ENCODE measurements around the gene UBE2D2. TPM values are rescaled to one million over a fixed set of nuclear protein-coding genes. Genes with fewer than 3 reads are reported as not detected.

Gene UBE2D2
- total RNA-seq, 4 donors from 2014 or later = 55.9 to 63.7 (median 58.5) TPM

DNA sequence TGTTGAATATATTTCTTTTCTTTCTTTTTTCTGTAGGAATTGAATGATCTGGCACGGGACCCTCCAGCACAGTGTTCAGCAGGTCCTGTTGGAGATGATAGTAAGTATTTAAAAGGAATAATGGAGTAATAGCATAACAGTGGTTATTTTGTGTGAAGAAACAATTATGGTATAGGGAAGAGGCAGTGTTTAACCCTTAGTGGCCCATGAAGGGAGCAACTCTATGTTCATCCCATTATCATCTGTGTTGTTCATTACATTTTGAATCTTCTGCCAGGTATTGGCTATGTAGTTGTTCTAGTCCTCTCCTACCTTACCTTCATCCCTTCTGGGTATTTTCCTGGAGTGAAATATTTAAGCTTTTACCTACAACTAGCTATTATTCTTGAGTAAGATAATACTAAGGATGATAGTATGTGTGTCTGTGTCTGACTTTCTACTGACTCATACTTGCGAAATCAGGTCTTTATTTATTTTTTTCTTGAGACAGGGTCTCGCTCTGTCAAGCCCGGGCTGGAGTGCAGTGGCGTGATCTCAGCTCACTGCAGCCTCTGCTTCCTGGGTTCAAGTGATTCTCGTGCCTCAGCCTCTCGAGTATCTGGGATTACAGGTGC is 39.3 kb downstream of the UBE2D2 start:
- TF ChIP-seq, protein P1, sequence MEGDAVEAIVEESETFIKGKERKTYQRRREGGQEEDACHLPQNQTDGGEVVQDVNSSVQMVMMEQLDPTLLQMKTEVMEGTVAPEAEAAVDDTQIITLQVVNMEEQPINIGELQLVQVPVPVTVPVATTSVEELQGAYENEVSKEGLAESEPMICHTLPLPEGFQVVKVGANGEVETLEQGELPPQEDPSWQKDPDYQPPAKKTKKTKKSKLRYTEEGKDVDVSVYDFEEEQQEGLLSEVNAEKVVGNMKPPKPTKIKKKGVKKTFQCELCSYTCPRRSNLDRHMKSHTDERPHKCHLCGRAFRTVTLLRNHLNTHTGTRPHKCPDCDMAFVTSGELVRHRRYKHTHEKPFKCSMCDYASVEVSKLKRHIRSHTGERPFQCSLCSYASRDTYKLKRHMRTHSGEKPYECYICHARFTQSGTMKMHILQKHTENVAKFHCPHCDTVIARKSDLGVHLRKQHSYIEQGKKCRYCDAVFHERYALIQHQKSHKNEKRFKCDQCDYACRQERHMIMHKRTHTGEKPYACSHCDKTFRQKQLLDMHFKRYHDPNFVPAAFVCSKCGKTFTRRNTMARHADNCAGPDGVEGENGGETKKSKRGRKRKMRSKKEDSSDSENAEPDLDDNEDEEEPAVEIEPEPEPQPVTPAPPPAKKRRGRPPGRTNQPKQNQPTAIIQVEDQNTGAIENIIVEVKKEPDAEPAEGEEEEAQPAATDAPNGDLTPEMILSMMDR (IDR thresholded peaks at IDR 0.05; ENCODE audit: low read depth) = no peak

DNA sequence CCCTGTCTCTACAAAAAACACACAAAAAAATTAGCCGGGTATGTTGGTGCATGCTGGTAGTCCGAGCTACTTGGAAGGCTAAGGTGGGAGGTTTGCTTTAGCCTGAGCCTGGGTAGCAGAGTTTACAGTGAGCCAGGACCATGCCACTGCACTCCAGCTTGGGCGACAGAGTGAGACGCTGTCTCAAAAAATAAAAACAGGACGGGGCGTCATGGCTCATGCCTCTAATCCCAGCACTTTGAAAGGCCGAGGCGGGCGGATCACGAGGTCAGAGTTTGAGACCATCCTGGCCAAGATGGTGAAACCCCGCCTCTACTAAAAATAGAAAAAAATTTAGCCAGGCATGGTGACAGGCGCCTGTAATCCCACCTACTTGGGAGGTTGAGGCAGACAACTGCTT is 40.3 kb downstream of the UBE2D2 start:
- TF ChIP-seq, protein P1 (IDR thresholded peaks at IDR 0.05; ENCODE audit: low read depth) = no peak

DNA sequence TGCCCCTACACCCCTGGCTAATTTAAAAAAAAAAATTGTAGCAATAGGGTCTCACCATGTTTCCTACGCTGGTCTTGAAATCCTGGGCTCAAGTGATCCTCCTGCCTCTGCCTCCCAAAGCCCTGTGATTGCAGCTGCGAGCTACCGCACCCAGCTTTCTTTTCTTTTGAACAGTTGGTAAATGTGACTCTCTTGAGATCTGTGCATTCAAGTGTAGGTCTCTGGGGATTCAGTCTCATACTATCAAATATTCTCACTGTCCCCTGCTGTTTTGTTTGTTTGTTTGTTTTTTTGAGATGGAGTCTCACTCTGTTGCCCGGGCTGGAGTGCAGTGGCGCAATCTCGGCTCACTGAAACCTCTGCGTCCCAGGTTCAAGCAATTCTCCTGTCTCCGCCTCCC is 44.7 kb downstream of the UBE2D2 start:
- TF ChIP-seq, protein P1 (IDR thresholded peaks at IDR 0.05; ENCODE audit: low read depth) = no peak

DNA sequence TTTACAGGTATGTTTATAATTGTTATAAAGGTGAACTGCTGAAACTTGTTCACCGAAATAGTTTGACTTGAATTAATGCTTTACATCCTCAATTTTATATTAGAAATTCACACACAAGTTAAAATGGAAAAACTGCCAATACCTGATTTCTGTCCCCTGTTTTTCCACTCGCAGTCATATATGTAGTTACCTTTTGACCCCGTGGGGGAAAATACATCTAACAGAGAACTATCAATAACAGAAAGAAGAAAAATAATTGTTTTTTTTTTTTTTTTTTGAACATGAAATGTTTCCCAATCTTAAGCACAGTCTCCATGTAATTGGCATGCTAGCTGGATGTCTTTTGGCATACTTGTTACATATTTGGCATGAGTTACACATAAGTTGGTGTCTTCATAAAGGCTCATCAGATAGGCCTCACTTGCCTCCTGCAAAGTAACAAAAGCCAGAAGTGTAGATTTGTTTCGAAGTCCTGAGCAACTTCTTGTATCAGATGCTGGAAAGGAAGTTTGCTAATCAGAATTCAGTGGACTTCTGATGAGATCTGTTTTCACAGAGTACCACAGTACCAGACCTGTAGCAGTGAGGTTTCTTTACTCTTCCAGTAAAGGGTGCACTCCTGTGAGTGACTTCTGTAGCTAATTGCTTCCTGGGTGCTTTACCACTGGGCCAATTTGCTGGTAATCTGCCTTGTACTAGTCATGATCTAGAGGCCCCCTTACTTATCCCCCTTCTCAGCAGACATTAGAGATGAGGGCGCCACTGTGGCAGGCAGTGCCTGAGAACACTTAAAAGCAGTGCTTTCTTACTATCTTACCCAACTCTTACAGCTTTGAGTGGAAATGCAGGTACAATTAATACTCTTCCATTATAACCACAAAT is 50.8 kb downstream of the UBE2D2 start:
- TF ChIP-seq, protein P1 (IDR thresholded peaks at IDR 0.05; ENCODE audit: low read depth) = no peak

DNA sequence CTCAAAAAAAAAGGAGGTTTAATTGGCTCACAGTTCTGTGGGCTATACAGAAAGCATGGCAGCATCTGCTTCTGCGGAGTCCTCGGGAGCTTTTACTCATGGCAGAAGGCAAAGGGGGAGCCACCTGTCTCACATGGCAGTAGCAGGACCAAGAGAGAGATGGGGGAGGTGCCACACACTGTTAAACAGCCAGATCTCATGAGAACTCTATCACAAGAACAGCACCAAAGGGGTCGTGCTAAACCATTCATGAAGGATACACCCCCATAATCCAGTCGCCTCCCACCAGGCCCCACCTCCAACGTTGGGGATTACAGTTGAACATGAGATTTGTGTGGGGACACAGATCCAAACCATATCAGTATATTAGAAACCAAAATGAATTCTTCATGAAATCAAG is 58.7 kb downstream of the UBE2D2 start:
- TF ChIP-seq, protein P1 (IDR thresholded peaks at IDR 0.05; ENCODE audit: low read depth) = no peak

DNA sequence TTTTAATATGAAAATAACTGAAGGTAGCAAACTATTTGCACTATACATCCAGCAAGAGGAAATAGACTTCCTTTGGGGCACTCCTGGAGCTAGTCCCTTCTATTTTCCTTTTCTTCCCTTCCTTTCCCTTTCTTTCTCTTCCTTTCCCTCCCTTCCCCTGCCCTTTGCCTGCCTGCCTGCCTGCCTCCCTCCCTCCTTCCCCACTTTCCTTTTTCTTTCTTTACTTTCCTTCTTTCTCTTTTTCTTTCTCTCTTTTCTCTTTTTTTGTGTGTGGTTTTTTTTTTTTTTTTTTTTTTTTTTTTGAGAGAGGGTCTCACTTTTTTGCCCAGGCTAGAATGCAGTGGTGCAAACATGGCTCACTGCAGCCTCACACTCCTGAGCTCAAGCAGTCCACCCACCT is 69.7 kb downstream of the UBE2D2 start:
- TF ChIP-seq, protein P1 (IDR thresholded peaks at IDR 0.05; ENCODE audit: low read depth) = no peak

DNA sequence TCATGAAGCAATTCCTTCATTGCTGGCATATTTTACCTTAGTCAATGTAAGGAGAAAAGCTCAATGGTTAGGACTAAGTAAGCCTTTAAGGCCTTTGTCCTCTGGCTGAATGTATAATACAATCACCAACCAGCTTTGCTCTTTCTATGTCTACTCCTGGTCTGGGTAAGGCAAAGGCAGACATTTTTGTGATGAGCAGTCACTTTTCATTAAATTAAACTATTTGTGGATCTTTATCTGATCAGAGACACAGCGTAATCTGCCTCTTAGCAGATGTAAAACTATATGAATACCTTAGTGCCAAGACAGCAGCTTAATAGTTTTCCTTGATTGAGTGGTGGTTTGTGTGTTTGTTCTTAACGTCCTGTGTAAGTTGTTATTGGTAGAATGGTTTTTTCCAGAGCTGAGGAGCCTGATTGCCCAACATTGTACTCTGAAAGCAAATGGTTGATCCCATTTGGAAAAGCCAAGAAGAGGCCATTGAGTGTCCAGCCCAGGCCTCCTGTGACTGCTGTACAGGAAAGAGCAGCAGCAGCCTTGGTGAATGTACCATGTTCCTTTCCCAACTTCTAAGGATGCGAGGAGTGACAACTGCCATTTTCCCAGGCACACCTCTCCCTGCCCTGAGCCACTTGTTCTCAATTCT is 70.5 kb downstream of the UBE2D2 start:
- TF ChIP-seq, protein P1 (IDR thresholded peaks at IDR 0.05; ENCODE audit: low read depth) = no peak

Data from subcutaneous adipose tissue (tissue), 4 donors.